Stomach (tissue), 4 donors: ENCODE measurements around the gene DOCK2.

ENCODE experiments used
- EP300 ChIP-seq: sonication (generic); formaldehyde crosslinking; IDR thresholded peaks from one replicate; pipeline ENCODE4 v1.6.1; 2017; ENCODE audit warnings: antibody characterized with exemption
- POLR2A ChIP-seq, 4 donors: fragments of 450-650 bp; IDR thresholded peaks; one replicate each; pipeline ENCODE4 v1.6.1; 2016; ENCODE audit warnings: antibody characterized with exemption in 4 of 4, control low read depth in 2 of 4, mild to moderate bottlenecking in 1 of 4, moderate library complexity in 1 of 4
- TF ChIP-seq, protein P1 (sequence below), 7 experiments: fragments of 450-650 bp in 4 of 7; fragments of 200-600 bp in 3 of 7; sonication (generic) in 3 of 7; IDR thresholded peaks; one replicate each; pipeline ENCODE4 v1.5.1; 2016 to 2019; ENCODE audit warnings: antibody characterized with exemption in 7 of 7, control low read depth in 2 of 7, mild to moderate bottlenecking in 1 of 7

DNA sequence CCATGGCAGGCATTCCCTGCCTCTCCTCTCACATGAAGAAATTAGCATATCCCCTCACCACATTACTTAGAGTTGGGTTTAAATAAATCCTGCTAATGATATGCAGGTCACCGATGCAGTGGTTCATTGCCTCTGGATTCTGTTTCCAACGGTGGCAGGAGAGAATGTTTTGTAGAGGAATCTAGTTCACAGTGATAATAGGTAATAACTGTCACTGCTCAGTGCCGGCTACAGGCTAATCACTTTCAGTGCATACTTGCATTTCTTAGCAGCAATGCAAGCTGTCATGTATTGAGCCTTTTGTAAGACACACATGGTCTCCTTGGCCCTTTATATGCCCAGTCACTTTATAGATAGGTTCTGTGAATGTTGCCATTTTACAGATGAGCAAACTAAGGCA, 402.8 kb downstream of the DOCK2 start:
- TF ChIP-seq, protein P1, sequence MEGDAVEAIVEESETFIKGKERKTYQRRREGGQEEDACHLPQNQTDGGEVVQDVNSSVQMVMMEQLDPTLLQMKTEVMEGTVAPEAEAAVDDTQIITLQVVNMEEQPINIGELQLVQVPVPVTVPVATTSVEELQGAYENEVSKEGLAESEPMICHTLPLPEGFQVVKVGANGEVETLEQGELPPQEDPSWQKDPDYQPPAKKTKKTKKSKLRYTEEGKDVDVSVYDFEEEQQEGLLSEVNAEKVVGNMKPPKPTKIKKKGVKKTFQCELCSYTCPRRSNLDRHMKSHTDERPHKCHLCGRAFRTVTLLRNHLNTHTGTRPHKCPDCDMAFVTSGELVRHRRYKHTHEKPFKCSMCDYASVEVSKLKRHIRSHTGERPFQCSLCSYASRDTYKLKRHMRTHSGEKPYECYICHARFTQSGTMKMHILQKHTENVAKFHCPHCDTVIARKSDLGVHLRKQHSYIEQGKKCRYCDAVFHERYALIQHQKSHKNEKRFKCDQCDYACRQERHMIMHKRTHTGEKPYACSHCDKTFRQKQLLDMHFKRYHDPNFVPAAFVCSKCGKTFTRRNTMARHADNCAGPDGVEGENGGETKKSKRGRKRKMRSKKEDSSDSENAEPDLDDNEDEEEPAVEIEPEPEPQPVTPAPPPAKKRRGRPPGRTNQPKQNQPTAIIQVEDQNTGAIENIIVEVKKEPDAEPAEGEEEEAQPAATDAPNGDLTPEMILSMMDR (IDR thresholded peaks at IDR 0.05): no peak
- TF ChIP-seq POLR2A (IDR thresholded peaks at IDR 0.05) (no peak), EP300 (no peak)
